GM12891 (cell line): ENCODE results near the gene PTCHD4.

Source experiments
- POLR2A ChIP-seq: IDR thresholded peaks from 2 replicates; pipeline ENCODE4 v1.6.1; 2011; ENCODE audit warnings: low read depth, low read length, control low read depth
- POLR2AphosphoS5 ChIP-seq: IDR thresholded peaks from 2 replicates; pipeline ENCODE4 v1.6.1; 2011; ENCODE audit warnings: low read depth, low read length, control low read depth
- POU2F2 ChIP-seq: IDR thresholded peaks from 2 replicates; pipeline ENCODE4 v1.6.1; 2011; ENCODE audit warnings: low read depth, mild to moderate bottlenecking, control low read depth, low read length, moderate library complexity
- SPI1 ChIP-seq: IDR thresholded peaks from 2 replicates; pipeline ENCODE4 v1.6.1; 2011; ENCODE audit warnings: low read depth, low read length, control low read depth
- TAF1 ChIP-seq: IDR thresholded peaks from 2 replicates; pipeline ENCODE4 v1.6.1; 2011; ENCODE audit warnings: low read depth, low read length, control low read depth

GRCh38 chr6:48085131-48085741 is 25.8 kb downstream of the PTCHD4 start:
- no peak for TF ChIP-seq TAF1
- no peak for TF ChIP-seq POLR2A
- TF ChIP-seq POU2F2: no peak
- no peak for TF ChIP-seq POLR2AphosphoS5
- TF ChIP-seq SPI1: no peak
